GM19023 (cell line): ENCODE data around the gene SNX4.
"Not testable (repeated sequence)": the region's sequence is repeated elsewhere in the genome, so short reads cannot be mapped to it uniquely, and the experiment has no call there.

Experiments
- ATAC-seq: cut with Tn5 transposase; IDR thresholded peaks from one replicate; pipeline ENCODE4 v1.9.1; 2021; ENCODE audit warnings: mild to moderate bottlenecking, moderate library complexity; ENCODE audit not compliant: unreplicated experiment

The SNX4 gene

DNA sequence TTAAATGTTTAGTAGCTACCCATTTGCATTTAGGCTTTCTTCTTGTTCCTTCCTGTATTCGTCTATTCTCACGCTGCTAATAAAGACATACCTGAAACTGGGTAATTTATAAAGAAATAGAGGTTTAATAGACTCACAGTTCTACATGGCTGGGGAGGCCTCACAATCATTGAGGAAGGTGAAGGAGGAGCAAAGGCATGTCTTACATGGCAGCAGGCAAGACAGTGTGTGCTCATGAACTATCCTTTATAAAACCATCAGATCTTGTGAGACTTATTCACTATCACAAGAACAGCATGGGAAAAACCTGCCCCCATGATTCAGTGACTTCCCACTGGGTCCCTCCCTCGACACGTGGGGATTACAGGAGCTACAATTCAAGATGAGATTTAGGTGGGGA, 114.5 kb downstream of the SNX4 start:
- ATAC-seq, result not testable (repeated sequence)

DNA sequence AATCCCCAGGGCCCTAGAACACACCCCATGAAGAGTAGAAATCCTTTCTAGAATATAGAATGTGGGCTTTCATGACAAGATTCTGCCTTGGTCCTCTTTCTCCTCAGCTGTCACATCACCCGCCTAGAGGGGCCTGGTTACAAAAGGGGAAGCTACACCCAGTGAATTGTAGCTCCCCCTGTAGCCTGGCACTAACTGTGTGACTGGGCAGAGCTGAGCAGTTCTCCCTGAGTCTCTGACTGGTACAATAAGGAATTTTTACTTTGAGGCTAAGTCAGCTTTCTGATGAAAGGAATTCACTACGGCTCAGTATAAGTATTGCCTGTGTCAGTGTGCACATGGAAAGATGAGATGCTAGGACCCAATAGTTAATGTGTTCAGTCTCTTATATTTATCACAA, 116.2 kb downstream of the SNX4 start:
- no peak for ATAC-seq

DNA sequence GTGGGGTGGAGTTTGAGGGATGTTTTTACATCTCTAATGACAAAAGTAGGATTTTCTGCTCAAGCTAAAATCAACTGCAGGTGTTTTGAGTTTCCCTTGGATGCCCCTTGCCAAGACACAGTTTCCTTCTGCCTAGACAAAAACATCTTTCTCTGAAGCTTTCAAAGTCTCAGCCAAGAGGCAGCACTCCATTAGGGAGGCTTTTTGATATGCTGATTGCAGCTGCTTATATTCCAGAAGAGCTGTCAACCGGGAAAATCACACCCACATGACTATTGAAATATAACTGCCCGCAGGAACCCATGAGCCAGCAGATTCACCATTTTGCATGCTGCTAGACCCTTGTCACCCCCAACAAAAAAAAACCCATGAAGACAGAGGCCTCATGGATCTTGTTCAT, 117.4 kb downstream of the SNX4 start:
- no peak for ATAC-seq

DNA sequence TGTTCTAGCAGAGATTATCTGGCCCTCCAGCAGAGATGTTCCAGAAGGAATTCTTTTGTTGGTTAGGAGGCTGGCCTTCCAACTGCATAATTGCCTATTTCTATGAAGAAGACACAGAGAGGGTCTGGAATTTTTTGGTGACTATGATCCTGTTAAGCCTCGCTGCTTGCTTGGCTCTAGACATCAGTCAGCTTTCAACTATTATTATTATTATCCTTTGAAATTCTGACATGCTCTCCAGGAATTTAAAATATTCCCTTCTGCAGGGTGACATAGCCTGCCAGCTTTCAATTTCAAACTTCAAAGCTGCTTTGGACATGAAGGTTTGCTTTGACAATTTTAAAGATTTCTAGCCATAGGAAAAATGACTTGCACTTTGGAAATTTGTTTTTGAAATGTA, 118.6 kb downstream of the SNX4 start:
- ATAC-seq, result no peak

DNA sequence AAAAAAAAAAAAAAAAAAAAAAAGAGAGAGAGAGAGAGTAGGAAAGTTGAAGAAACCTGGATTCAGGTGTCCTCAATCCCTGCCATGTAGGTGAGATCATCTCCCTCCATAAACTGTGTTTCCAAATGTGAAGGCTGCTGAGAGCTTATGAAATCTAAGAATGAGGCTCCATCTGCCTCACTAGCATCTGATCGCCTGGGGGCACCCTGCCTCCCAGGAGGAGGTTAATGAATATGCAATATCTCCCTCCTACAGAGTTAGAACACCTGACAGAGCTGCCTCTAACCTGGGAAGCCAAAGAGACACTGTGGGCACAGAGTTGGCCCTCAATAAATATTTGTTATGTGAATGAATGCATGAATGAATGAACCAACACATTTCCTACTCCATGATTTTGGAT, 121.0 kb downstream of the SNX4 start:
- ATAC-seq, result no peak
